IMR-90 (cell line): ENCODE data around the gene TUBB2B. TPM values are rescaled to one million over a fixed set of nuclear protein-coding genes. Genes with fewer than 3 reads are reported as not detected.

Source experiments
- ATAC-seq: fragments of 200-7000 bp; cut with Tn5 transposase; 2 replicates; pipeline ENCODE4 v1.9.1; 2020; ENCODE audit warnings: low read depth, mild to moderate bottlenecking, moderate library complexity
- BruUV-seq: library from RNA; stranded (reverse); fragments of 400-500 nt; replicated peaks from 2 replicates; lab custom pipeline; 2021; lab: Mats Ljungman, UMichigan
- CTCF ChIA-PET: fragments of 300-600 bp; formaldehyde crosslinking; extraction: SDS; loops from one replicate; lab custom pipeline; 2021; ENCODE audit warnings: antibody characterized with exemption; lab: Yijun Ruan, JAX
- POLR2A ChIA-PET: fragments of 300-600 bp; sonication (Branson Sonifier 250); formaldehyde crosslinking; loops from one replicate; lab custom pipeline; 2022; ENCODE audit warnings: antibody characterized with exemption; ENCODE audit not compliant: unreplicated experiment; lab: Charles Lee
- DNase-seq: peaks from one replicate; pipeline ENCODE4 v3.0.0; 2013
- H2AFZ ChIP-seq: replicated peaks from 2 replicates; pipeline ENCODE3; 2013; ENCODE audit warnings: low read length, mild to moderate bottlenecking; ENCODE audit not compliant: poor library complexity
- H2AK5ac ChIP-seq: 2 replicates; pipeline ENCODE4 v1.6.1; 2013; ENCODE audit warnings: low read depth, low read length, inconsistent platforms
- H2AK9ac ChIP-seq: replicated peaks from 2 replicates; pipeline ENCODE3; 2013; ENCODE audit warnings: mild to moderate bottlenecking, low read depth, low read length, moderate library complexity; ENCODE audit not compliant: poor library complexity
- H2BK120ac ChIP-seq: 2 replicates; pipeline ENCODE4 v1.6.1; 2013; ENCODE audit warnings: low read depth, low read length, inconsistent platforms
- H2BK15ac ChIP-seq: 3 replicates; pipeline ENCODE4 v1.6.1; 2013; ENCODE audit warnings: low read depth, low read length, inconsistent platforms
- H2BK20ac ChIP-seq: 2 replicates; pipeline ENCODE4 v1.6.1; 2013; ENCODE audit warnings: low read depth, mild to moderate bottlenecking, inconsistent platforms, low read length, moderate library complexity
- H2BK5ac ChIP-seq: 2 replicates; pipeline ENCODE4 v1.6.1; 2013; ENCODE audit warnings: mild to moderate bottlenecking, low read depth, low read length, inconsistent platforms; ENCODE audit not compliant: poor library complexity, severe bottlenecking
- H3K14ac ChIP-seq: replicated peaks from 2 replicates; pipeline ENCODE4 v1.6.1; 2013; ENCODE audit warnings: low read depth, low read length, inconsistent platforms
- H3K18ac ChIP-seq: 2 replicates; pipeline ENCODE4 v1.6.1; 2013; ENCODE audit warnings: low read depth, low read length, control low read depth
- H3K23ac ChIP-seq: 2 replicates; pipeline ENCODE4 v1.6.1; 2013; ENCODE audit warnings: low read depth, low read length, inconsistent platforms
- H3K27ac ChIP-seq: 2 replicates; pipeline ENCODE4 v1.5.1; 2013; ENCODE audit warnings: mild to moderate bottlenecking, control low read depth, low read length; ENCODE audit not compliant: insufficient read depth
- H3K27me3 ChIP-seq: 2 replicates; pipeline ENCODE4 v1.6.1; 2013; ENCODE audit warnings: low read length; ENCODE audit not compliant: control insufficient read depth, insufficient read depth
- H3K36me3 ChIP-seq: 2 replicates; pipeline ENCODE4 v1.6.1; 2013; ENCODE audit warnings: low read length, mixed read lengths; ENCODE audit not compliant: control insufficient read depth, insufficient read depth
- H3K4ac ChIP-seq: 2 replicates; pipeline ENCODE4 v1.6.1; 2013; ENCODE audit warnings: low read depth, low read length, inconsistent platforms
- H3K4me1 ChIP-seq: 2 replicates; pipeline ENCODE4 v1.6.1; 2013; ENCODE audit warnings: low read length, mixed read lengths; ENCODE audit not compliant: control insufficient read depth, insufficient read depth
- H3K4me2 ChIP-seq: 2 replicates; pipeline ENCODE4 v1.6.1; 2013; ENCODE audit warnings: low read depth, mild to moderate bottlenecking, control low read depth, low read length, moderate library complexity
- H3K4me3 ChIP-seq: 2 replicates; pipeline ENCODE4 v1.5.1; 2013; ENCODE audit warnings: low read depth, mild to moderate bottlenecking, control low read depth, low read length, moderate library complexity; ENCODE audit not compliant: insufficient read depth
- H3K56ac ChIP-seq: 2 replicates; pipeline ENCODE4 v1.6.1; 2013; ENCODE audit warnings: low read length, inconsistent platforms; ENCODE audit not compliant: insufficient read depth; ENCODE audit errors: extremely low read depth
- H3K79me1 ChIP-seq, 2 experiments: 2 replicates each; pipeline ENCODE4 v1.6.1; 2013; ENCODE audit warnings: low read length in 2 of 2, inconsistent platforms in 1 of 2, low read depth in 1 of 2
- H3K9ac ChIP-seq: 2 replicates; pipeline ENCODE4 v1.6.1; 2013; ENCODE audit warnings: low read depth, low read length, control low read depth
- H3K9me1 ChIP-seq: 2 replicates; pipeline ENCODE4 v1.6.1; 2013; ENCODE audit warnings: low read length, inconsistent platforms; ENCODE audit not compliant: insufficient read depth
- H3K9me3 ChIP-seq: 2 replicates; pipeline ENCODE4 v1.6.1; 2013; ENCODE audit warnings: low read length; ENCODE audit not compliant: control insufficient read depth, insufficient read depth
- H4K20me1 ChIP-seq: 2 replicates; pipeline ENCODE4 v1.6.1; 2013; ENCODE audit warnings: low read length, inconsistent platforms; ENCODE audit not compliant: insufficient read depth
- H4K5ac ChIP-seq: 2 replicates; pipeline ENCODE4 v1.6.1; 2013; ENCODE audit warnings: mild to moderate bottlenecking, low read depth, low read length, control low read depth
- H4K8ac ChIP-seq, 2 experiments: 2 replicates each; pipeline ENCODE4 v1.6.1; 2013; ENCODE audit warnings: low read depth in 2 of 2, low read length in 2 of 2, control low read depth in 1 of 2, inconsistent platforms in 1 of 2
- H4K91ac ChIP-seq: 2 replicates; pipeline ENCODE4 v1.6.1; 2013; ENCODE audit warnings: low read depth, low read length, inconsistent platforms; ENCODE audit not compliant: insufficient read depth
- CEBPB ChIP-seq: IDR thresholded peaks from 2 replicates; pipeline ENCODE4 v1.6.1; 2012; ENCODE audit warnings: low read depth, low read length, improper control_type of control experiment
- CHD1 ChIP-seq: IDR thresholded peaks from 2 replicates; pipeline ENCODE4 v1.6.1; 2012; ENCODE audit warnings: low read depth, low read length, improper control_type of control experiment
- CTCF ChIP-seq: conservative IDR thresholded peaks from 2 replicates; pipeline ENCODE4 v1.5.1; 2012; ENCODE audit warnings: mild to moderate bottlenecking, low read depth, low read length, improper control_type of control experiment
- ELK1 ChIP-seq: fragments of 150-350 bp; IDR thresholded peaks from 2 replicates; pipeline ENCODE4 v1.6.1; 2016; ENCODE audit warnings: low read depth, mild to moderate bottlenecking, low read length, moderate library complexity, borderline replicate concordance
- FOS ChIP-seq: fragments of 150-350 bp; IDR thresholded peaks from 2 replicates; pipeline ENCODE4 v1.6.1; 2016; ENCODE audit warnings: low read depth, low read length
- MAZ ChIP-seq: IDR thresholded peaks from 2 replicates; pipeline ENCODE4 v1.6.1; 2012; ENCODE audit warnings: low read depth, mild to moderate bottlenecking, low read length, improper control_type of control experiment, moderate library complexity, borderline replicate concordance
- MXI1 ChIP-seq: IDR thresholded peaks from 2 replicates; pipeline ENCODE4 v1.6.1; 2012; ENCODE audit warnings: low read depth, mild to moderate bottlenecking, low read length, moderate library complexity, borderline replicate concordance
- RAD21 ChIP-seq: IDR thresholded peaks from 2 replicates; pipeline ENCODE4 v1.6.1; 2012; ENCODE audit warnings: low read length, improper control_type of control experiment
- RCOR1 ChIP-seq: IDR thresholded peaks from 2 replicates; pipeline ENCODE4 v1.6.1; 2012; ENCODE audit warnings: mild to moderate bottlenecking, low read length, improper control_type of control experiment; ENCODE audit not compliant: insufficient replicate concordance
- SMC3 ChIP-seq: fragments of 150-350 bp; IDR thresholded peaks from 2 replicates; pipeline ENCODE4 v1.6.1; 2016; ENCODE audit warnings: low read depth, mild to moderate bottlenecking, antibody characterized with exemption, low read length, moderate library complexity
- WGBS, 2 experiments: methylation state at CpG; one replicate each; pipeline versions ENCODE4 v1.1.5 to v1.1.7; 2013; ENCODE audit warnings: missing lambda C conversion rate in 2 of 2; ENCODE audit not compliant: insufficient read length in 1 of 2; ENCODE audit errors: extremely low coverage in 2 of 2; 5-methylcytosine and 5-hydroxymethylcytosine counted together
- dilution Hi-C: fragments of 300-500 bp; cut with HindIII; formaldehyde crosslinking; loops from one replicate; pipeline ENCODE4 v1.14.3; 2018; ENCODE audit warnings: low sequenced_read_pairs; ENCODE audit not compliant: unreplicated experiment
- in situ Hi-C: fragments of 300-500 bp; cut with MboI; formaldehyde crosslinking; loops from 3 replicates; pipeline ENCODE4 v1.14.3; 2019; ENCODE audit warnings: low sequenced_read_pairs, inconsistent platforms, mixed read lengths
- intact Hi-C: fragments of 100-400 bp; cut with micrococcal nuclease; formaldehyde crosslinking; loops from 2 replicates; pipeline ENCODE4 v1.10.0; 2022
- polyA plus RNA-seq, 3 experiments: library from polyadenylated mRNA; depleted of rRNA; stranded (reverse); fragments of >200 nt; gene quantifications; 2 replicates each; pipeline ENCODE4 v1.2.3, GENCODE V29; 2012; ENCODE audit warnings: low replicate concordance in 1 of 3
- total RNA-seq: library from RNA; depleted of rRNA; stranded (reverse); fragments of >200 nt; gene quantifications from 2 replicates; pipeline ENCODE4 v1.2.3, GENCODE V29; 2012
- TF ChIP-seq, protein P1 (sequence below): fragments of 150-350 bp; IDR thresholded peaks from 2 replicates; pipeline ENCODE4 v1.6.1; 2017; ENCODE audit warnings: mild to moderate bottlenecking, antibody characterized with exemption, low read length, low read depth

The TUBB2B gene
- total and polyA plus RNA-seq, 2 of the 4 experiments (the other 2 are of a cell fraction) = 13.6 to 21.1 TPM

- no peak overlapping the region for H3K4me3 ChIP-seq
- peak overlapping the region; percentile 75 for H2AFZ ChIP-seq
- no peak for DNase-seq
- in situ Hi-C loops = no loop called here
- H2AK9ac ChIP-seq = peak overlapping the region; percentile 70
- ChIA-PET CTCF (no interaction called here), POLR2A (interaction anchor here (0.6 kb wide), 1 partner anchor 46 kb away, joined by 3 read pairs; no protein-coding TSS in a partner anchor)
- no peak overlapping the region for H2BK120ac ChIP-seq
- H3K4me2 ChIP-seq = no peak overlapping the region
- peak overlapping the region in 1 of 2 experiments; percentile 35; a peak in 1 of 4 replicates for H4K8ac ChIP-seq
- H2BK20ac ChIP-seq = no peak overlapping the region
- BruUV-seq = no TSS peak
- H4K5ac ChIP-seq = peak overlapping the region; percentile 71; the same call in 1 of the 2 replicates
- H3K79me1 ChIP-seq = no peaks in the 10 kb centered on the region
- H4K20me1 ChIP-seq = no peaks in the 10 kb centered on the region
- no peak overlapping the region for H3K4ac ChIP-seq
- H3K56ac ChIP-seq = no peak overlapping the region
- H2BK15ac ChIP-seq = no peak overlapping the region
- H3K9me3 ChIP-seq = peaks cover 2% of the 10 kb centered on the region
- H3K9ac ChIP-seq = no peak overlapping the region
- H3K9me1 ChIP-seq = no peaks in the 10 kb centered on the region; the same call in 1 of the 2 replicates
- peak overlapping the region; percentile 16 for H2BK5ac ChIP-seq
- dilution Hi-C loops = no loop called here
- peaks cover 4% of the 10 kb centered on the region; the same call in 1 of the 2 replicates for H3K27me3 ChIP-seq
- H4K91ac ChIP-seq = no peak overlapping the region
- no peak overlapping the region for H3K27ac ChIP-seq
- TF ChIP-seq CTCF = no peak
- TF ChIP-seq MXI1 = no peak
- TF ChIP-seq MAZ = no peak
- TF ChIP-seq ELK1 = no peak
- TF ChIP-seq, protein P1, sequence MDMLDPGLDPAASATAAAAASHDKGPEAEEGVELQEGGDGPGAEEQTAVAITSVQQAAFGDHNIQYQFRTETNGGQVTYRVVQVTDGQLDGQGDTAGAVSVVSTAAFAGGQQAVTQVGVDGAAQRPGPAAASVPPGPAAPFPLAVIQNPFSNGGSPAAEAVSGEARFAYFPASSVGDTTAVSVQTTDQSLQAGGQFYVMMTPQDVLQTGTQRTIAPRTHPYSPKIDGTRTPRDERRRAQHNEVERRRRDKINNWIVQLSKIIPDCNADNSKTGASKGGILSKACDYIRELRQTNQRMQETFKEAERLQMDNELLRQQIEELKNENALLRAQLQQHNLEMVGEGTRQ = no peak
- no peak for TF ChIP-seq CEBPB
- no peak for TF ChIP-seq SMC3
- no peak for TF ChIP-seq FOS
- TF ChIP-seq CHD1 = no peak
- TF ChIP-seq RAD21 = no peak; the same call in 1 of the 2 replicates
- no peak for TF ChIP-seq RCOR1
- peak; percentile 29; the same call in 1 of the 2 replicates for ATAC-seq
- H3K18ac ChIP-seq = no peak overlapping the region
- H3K36me3 ChIP-seq = no peaks in the 10 kb centered on the region
- intact Hi-C loops = no loop called here
- H2AK5ac ChIP-seq = peak overlapping the region; percentile 43; the same call in 1 of the 2 replicates
- 62% methylated on average over 2 of the region's 16 CpGs; no CpG with 5 or more reads in 1 of the 2 experiments for WGBS, 2 experiments
- H3K4me1 ChIP-seq = peaks cover 5% of the 10 kb centered on the region
- no peak overlapping the region for H3K14ac ChIP-seq
- H3K23ac ChIP-seq = no peak overlapping the region
Observed at GRCh38 chr6:3195695-3196497, 31.6 kb downstream of the TUBB2B start.
